ENCODE data around the gene MLXIP.

Gene MLXIP

DNA sequence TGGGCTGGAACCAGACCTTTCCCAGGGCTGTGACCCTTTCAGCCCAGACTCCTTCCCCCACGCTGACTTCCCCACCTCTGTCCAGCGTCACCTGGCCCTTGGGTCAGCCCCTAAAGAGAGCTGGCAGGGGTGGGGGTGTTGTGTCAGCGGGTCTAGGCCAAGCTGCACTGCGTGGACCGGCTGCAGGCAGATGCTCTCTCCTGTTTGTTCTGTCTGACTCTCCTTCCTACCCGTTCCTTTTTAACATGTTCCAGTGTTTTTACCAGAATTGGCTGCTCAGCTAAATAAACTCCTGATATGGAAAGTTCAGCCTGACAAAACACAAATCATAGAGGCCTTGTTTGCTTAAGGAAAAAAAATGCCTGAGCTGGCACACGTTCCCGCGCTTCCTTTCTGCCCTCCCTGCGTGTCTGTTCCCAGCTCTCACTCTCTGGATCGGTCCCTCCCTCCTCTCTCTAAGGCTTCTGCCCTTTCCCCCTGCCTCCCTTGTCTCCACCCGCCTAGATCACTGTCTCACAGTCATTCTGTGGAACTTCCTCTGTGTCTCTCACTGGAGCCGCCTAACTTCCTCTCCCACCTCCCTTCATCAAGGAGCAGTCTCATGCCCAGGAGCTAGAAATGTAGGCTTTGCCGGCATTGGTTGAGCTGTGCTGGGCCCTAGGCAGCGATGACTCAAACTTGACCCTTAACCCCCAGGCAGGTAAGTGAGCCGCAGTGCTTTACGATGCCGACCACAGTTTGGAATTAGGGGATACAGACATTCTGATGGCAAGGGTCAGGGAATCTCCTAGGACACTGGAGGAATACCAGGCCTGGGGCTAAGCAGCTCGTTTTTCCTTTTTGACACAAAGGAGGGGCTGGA lies 15.5 kb upstream of the MLXIP start:
- H3K4me1 Mint-ChIP-seq (ENCODE audit: low read depth), result peaks cover 13% of the 10 kb centered on the region
- H3K27me3 Mint-ChIP-seq (ENCODE audit: low read depth), result no peaks in the 10 kb centered on the region
- H3K36me3 Mint-ChIP-seq (ENCODE audit: low read depth), result peaks cover 4% of the 10 kb centered on the region
- H3K9me3 Mint-ChIP-seq, result no peaks in the 10 kb centered on the region
- H3K4me3 Mint-ChIP-seq, result no peak overlapping the region
- no peak overlapping the region for H3K27ac Mint-ChIP-seq

DNA sequence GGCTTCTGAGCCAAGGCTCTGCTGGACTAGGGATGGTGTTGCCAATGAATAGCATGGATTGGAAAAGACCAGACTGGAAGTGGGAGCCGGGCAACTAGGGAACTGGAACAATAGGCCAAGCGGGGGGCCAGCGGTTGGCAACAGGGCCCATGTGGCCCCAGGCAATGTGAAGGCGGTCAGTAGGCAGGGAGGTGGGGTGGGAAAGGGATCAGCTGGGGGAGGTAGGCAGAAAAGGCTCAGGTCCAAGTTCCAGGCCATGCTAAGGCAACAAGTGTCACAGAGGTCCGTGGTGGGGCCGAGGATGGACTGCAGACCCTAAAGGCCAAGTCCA lies 14.9 kb upstream of the MLXIP start:
- H3K27me3 Mint-ChIP-seq (ENCODE audit: low read depth), result no peaks in the 10 kb centered on the region
- H3K4me3 Mint-ChIP-seq, result no peak overlapping the region
- peaks cover 18% of the 10 kb centered on the region for H3K4me1 Mint-ChIP-seq (ENCODE audit: low read depth)
- H3K36me3 Mint-ChIP-seq (ENCODE audit: low read depth), result peaks cover 4% of the 10 kb centered on the region
- H3K27ac Mint-ChIP-seq, result no peak overlapping the region
- H3K9me3 Mint-ChIP-seq, result no peaks in the 10 kb centered on the region

GRCh38 chr12:122064025-122064777 lies 14.4 kb upstream of the MLXIP start:
- H3K36me3 Mint-ChIP-seq (ENCODE audit: low read depth), result peaks cover 1% of the 10 kb centered on the region
- no peak overlapping the region for H3K4me3 Mint-ChIP-seq
- no peaks in the 10 kb centered on the region for H3K9me3 Mint-ChIP-seq
- H3K27me3 Mint-ChIP-seq (ENCODE audit: low read depth), result no peaks in the 10 kb centered on the region
- H3K4me1 Mint-ChIP-seq (ENCODE audit: low read depth), result peaks cover 18% of the 10 kb centered on the region
- no peak overlapping the region for H3K27ac Mint-ChIP-seq

- H3K27me3 Mint-ChIP-seq (ENCODE audit: low read depth), result no peaks in the 10 kb centered on the region
- H3K36me3 Mint-ChIP-seq (ENCODE audit: low read depth), result peaks cover 1% of the 10 kb centered on the region
- H3K9me3 Mint-ChIP-seq, result no peaks in the 10 kb centered on the region
- no peak overlapping the region for H3K27ac Mint-ChIP-seq
- no peak overlapping the region for H3K4me3 Mint-ChIP-seq
- peaks cover 18% of the 10 kb centered on the region for H3K4me1 Mint-ChIP-seq (ENCODE audit: low read depth)
These were observed 13.6 kb upstream of the MLXIP start for GRCh38 chr12:122064780-122065588.

GRCh38 chr12:122067548-122067947 lies 11.0 kb upstream of the MLXIP start:
- H3K27me3 Mint-ChIP-seq (ENCODE audit: low read depth), result peaks cover 1% of the 10 kb centered on the region
- peak overlapping the region; percentile 19 for H3K27ac Mint-ChIP-seq
- peaks cover 1% of the 10 kb centered on the region for H3K36me3 Mint-ChIP-seq (ENCODE audit: low read depth)

DNA sequence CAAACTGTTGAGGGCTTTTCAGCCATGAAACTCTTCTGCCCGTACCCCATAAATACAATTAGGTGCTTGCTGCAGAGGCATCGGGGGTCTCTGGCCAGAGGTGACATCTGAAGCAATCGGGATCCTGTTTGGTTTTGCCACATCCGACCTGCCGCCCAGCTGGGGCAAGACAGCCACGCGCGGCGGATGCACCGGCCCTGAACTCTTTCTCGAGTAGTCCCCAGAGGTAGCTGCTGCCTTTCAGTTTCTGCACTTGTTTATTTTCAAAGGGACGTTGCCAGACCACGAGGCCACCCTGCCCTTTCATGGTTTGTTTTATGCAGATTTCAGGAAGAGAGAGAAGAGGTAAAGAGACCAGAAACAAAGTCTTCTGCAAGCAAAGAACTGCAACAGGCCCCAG lies 10.6 kb upstream of the MLXIP start:
- Mint-ChIP-seq H3K36me3 (ENCODE audit: low read depth) (no peaks in the 10 kb centered on the region), H3K27ac (peak overlapping the region; percentile 19), H3K27me3 (ENCODE audit: low read depth) (peaks cover 4% of the 10 kb centered on the region), H3K4me3 (peak overlapping the region; percentile 50), H3K9me3 (no peaks in the 10 kb centered on the region), H3K4me1 (ENCODE audit: low read depth) (peaks cover 17% of the 10 kb centered on the region)

More at GRCh38 chr12:122067548-122067947, 11.0 kb upstream of the MLXIP start:
- H3K4me3 Mint-ChIP-seq, result peak overlapping the region; percentile 50
- H3K4me1 Mint-ChIP-seq (ENCODE audit: low read depth), result peaks cover 18% of the 10 kb centered on the region
- H3K9me3 Mint-ChIP-seq, result no peaks in the 10 kb centered on the region

DNA sequence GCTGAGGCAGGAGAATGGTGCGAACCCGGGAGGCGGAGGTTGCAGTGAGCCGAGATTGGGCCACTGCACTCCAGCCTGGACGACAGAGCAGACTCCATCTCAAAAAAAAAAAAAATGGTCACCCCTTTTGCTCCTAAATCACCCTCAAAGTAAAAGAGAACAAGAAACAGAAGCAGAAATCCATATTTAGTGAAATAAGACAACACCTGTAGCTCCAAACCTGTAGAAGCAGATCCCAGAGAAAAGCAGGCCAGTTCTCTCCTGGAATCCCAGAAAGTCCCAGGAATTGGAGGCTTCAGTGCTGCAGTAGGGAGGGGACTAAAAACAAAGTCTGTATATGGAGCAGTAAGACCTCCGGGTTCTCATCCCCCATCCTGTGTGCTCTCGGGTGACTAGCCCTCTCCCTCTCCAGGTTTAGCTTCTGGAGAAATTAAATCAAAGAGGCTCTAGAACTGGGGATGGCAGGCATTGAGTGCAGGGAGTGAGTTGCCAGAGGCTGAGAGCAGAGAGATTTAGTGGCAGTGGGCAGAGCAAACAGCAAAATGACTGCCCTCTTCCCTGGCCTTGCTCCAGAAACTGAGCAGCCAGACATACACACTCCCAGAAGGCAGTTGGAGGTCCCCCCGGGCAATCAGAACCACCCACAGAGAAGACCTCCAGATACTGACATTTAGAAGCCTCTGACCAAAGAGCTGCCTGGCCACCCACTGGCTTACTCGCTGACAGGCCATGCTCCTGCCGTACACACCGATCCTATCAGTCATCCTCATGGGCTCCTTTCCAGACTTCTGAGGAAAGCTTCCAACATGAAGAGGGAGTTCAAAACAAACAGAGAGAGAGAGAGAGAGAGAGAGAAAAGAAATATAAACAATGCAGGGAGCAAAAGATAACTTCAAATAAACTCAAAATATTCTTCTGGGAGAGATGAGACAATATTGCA lies 6.3 kb upstream of the MLXIP start:
- H3K4me3 Mint-ChIP-seq, result no peak overlapping the region

GRCh38 chr12:122073815-122074214 lies 4.7 kb upstream of the MLXIP start:
- H3K27me3 Mint-ChIP-seq (ENCODE audit: low read depth), result peaks cover 8% of the 10 kb centered on the region
- H3K4me3 Mint-ChIP-seq, result no peak overlapping the region
- H3K9me3 Mint-ChIP-seq, result no peaks in the 10 kb centered on the region
- H3K27ac Mint-ChIP-seq, result no peak overlapping the region
- peaks cover 3% of the 10 kb centered on the region for H3K4me1 Mint-ChIP-seq (ENCODE audit: low read depth)
- no peaks in the 10 kb centered on the region for H3K36me3 Mint-ChIP-seq (ENCODE audit: low read depth)

More for the DNA sequence above, 6.3 kb upstream of the MLXIP start:
- Mint-ChIP-seq H3K27ac (no peak overlapping the region), H3K36me3 (ENCODE audit: low read depth) (no peaks in the 10 kb centered on the region), H3K27me3 (ENCODE audit: low read depth) (peaks cover 8% of the 10 kb centered on the region), H3K4me1 (ENCODE audit: low read depth) (peaks cover 9% of the 10 kb centered on the region), H3K9me3 (no peaks in the 10 kb centered on the region)

DNA sequence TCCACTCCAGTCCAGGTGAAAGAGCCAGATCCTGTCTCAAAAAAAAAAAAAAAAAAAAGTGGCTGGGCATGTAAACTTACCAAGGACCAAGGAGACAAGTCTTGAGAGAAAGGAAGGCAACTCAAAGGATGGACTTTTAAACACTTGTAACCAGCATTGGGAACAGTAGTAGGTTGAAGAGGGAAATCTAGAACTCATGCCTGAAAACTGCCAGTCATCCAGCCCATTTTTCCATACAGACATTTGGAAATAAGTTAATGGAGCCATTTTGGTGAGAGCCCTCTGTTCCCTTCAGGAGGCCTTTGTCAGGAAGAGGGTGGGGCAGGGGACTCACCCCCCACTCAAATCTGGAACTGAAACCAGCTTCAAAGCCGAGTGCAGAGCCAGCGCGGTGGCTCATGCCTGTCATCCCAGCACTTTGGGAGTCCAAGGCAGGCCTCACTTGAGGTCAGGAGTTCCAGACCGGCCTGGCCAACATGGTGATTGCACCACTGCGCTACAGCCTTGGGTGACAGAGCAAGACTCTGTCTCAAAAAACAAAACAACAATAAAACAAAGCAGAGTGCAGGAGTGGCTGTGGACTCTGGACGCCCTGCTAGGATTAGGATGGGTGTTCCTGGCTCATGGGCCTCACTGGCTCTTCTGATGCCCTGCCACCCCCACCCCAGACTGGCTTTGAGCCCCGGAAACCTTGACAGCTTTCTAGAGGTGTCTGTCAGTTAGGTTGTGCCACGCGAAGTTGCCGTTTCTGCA lies 1.6 kb upstream of the MLXIP start:
- Mint-ChIP-seq H3K27me3 (ENCODE audit: low read depth) (peaks cover 8% of the 10 kb centered on the region), H3K27ac (no peak overlapping the region), H3K36me3 (ENCODE audit: low read depth) (peaks cover 6% of the 10 kb centered on the region), H3K9me3 (no peaks in the 10 kb centered on the region), H3K4me1 (ENCODE audit: low read depth) (peaks cover 26% of the 10 kb centered on the region), H3K4me3 (peak overlapping the region; percentile 46)

DNA sequence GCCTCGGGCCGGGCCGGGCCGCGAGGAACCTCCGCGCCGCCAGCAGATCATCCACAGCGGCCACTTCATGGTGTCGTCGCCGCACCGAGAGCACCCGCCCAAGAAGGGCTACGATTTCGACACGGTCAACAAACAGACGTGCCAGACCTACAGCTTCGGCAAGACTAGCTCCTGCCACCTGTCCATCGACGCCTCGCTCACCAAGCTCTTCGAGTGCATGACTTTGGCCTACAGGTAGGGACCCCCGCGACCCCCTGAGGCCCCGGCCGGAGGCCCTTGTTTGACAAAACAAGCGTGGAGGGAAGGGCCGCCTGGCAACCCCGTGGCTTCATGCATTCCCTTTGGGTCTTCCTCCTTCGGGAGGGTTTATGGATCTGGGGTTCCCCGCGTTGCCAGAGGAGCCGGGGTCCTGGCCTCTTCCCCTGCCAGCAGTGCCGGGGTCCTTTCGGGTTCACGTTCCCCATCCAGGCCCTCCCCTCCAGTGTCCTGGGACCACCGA lies 526 bp downstream of the MLXIP start:
- peaks cover 48% of the 10 kb centered on the region for H3K4me1 Mint-ChIP-seq (ENCODE audit: low read depth)
- no peaks in the 10 kb centered on the region for H3K9me3 Mint-ChIP-seq
- peaks cover 15% of the 10 kb centered on the region for H3K36me3 Mint-ChIP-seq (ENCODE audit: low read depth)
- peak overlapping the region; percentile 90 for H3K27ac Mint-ChIP-seq
- peaks cover under 1% of the 10 kb centered on the region for H3K27me3 Mint-ChIP-seq (ENCODE audit: low read depth)
- peak overlapping the region; percentile 96 for H3K4me3 Mint-ChIP-seq

DNA sequence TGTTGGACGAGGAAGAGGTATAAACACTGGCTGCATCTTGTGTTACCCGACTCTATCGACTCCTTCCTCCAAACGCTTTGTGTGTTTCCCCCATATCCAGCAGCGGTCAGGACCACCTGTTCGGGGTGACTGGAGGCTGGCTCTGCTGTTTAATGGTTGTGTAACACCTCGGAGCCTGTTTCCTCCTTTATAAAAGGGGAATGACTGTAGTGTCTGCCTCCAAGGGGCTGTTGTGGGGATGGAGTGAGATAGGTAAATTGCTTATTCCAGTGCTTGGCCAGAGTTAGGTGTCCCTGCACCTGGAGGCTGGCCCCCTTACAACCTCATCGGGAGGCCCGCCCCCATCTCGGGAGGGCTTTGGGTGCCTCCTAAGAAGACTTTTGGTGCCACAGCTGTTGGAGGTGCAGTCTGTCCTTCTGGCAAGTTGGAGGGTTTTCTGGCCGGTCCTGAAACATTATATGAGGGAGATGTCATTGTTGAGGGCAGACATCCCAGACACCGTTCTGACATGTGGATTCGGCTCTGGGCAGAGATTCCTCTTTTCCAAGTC lies 1.1 kb downstream of the MLXIP start:
- Mint-ChIP-seq H3K27ac (peak overlapping the region; percentile 90), H3K4me3 (peak overlapping the region; percentile 96), H3K4me1 (ENCODE audit: low read depth) (peaks cover 50% of the 10 kb centered on the region), H3K27me3 (ENCODE audit: low read depth) (no peaks in the 10 kb centered on the region), H3K9me3 (no peaks in the 10 kb centered on the region), H3K36me3 (ENCODE audit: low read depth) (peaks cover 17% of the 10 kb centered on the region)

DNA sequence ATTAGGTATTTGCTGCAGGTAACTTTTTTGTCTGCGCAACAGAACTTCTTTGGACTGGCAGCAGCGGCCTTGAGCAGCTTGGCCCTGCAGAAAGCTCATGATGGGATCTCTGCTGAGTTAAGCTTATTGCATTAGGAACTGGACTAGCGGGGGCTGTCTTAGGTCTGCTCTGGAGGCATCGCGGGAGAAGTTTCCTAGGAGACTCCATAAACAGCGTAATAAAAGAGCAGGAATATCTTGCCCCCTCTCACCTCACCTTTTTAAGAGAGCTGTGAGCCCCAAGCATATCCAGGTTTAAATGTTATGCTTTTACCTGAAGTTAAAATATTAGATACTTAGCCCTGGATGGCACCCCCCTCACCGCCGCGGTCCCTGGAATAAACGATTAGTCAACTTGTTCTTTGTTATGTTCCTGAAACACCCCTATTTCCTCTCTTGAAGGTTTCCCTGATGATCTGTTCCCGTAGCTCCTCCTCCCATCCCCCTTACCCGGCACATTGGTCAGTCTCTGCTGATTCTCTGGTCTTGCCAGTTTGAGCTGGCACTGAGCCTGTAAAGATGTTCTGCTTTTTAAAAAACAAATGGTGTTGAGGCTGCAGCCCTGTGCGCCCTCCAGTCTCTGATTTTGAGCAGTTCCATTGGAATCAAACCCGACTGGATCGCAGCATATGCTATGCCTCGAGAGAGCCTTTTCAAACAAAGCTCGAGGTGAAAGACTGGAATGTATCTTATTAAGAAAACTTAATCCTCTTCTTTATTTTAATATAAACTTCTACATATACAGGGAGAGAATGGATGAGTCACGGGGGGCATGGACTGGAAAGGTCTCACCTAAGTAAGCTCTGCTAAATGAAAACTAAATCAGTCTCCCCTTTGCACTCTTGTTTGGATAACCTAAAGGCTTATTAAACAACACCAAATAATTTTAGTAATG lies 1.9 kb downstream of the MLXIP start:
- H3K27me3 Mint-ChIP-seq (ENCODE audit: low read depth), result no peaks in the 10 kb centered on the region
- H3K4me1 Mint-ChIP-seq (ENCODE audit: low read depth), result peaks cover 50% of the 10 kb centered on the region
- H3K27ac Mint-ChIP-seq, result peak overlapping the region; percentile 90
- no peaks in the 10 kb centered on the region for H3K9me3 Mint-ChIP-seq
- peaks cover 17% of the 10 kb centered on the region for H3K36me3 Mint-ChIP-seq (ENCODE audit: low read depth)
- peak overlapping the region; percentile 96 for H3K4me3 Mint-ChIP-seq

Data from T-helper 1 cell treated with Interleukin-12 subunit alpha and Interleukin-12 subunit beta and Interleukin-4 antibody, amounts not matched to agents 30 μg/mL and 1 μg/mL, for 36 hours (primary cell).